ENCODE measurements around the gene FAM111B.
"Not testable (repeated sequence)": the region's sequence is repeated elsewhere in the genome, so short reads cannot be mapped to it uniquely, and the experiment has no call there.

DNA sequence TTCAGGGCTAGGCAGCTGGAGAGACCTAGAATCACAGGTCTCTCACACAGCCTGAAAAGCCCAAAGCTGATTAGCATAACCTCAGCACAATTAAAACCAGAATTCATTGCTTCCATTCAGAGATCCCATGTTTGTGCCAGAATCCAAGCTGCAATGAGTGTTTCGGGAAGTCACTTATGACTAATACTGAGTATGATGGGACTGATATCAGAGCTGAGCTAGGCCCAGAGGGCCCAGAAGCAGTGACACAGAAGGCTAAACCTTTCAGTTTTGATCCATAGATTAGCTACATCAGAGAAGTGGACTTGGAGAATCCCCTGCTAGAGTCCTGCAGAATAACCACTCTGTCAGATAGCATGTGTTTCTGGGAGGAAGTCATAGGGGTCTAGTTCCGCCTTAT is 26.6 kb upstream of the FAM111B start:
- TF ChIP-seq, protein P1, sequence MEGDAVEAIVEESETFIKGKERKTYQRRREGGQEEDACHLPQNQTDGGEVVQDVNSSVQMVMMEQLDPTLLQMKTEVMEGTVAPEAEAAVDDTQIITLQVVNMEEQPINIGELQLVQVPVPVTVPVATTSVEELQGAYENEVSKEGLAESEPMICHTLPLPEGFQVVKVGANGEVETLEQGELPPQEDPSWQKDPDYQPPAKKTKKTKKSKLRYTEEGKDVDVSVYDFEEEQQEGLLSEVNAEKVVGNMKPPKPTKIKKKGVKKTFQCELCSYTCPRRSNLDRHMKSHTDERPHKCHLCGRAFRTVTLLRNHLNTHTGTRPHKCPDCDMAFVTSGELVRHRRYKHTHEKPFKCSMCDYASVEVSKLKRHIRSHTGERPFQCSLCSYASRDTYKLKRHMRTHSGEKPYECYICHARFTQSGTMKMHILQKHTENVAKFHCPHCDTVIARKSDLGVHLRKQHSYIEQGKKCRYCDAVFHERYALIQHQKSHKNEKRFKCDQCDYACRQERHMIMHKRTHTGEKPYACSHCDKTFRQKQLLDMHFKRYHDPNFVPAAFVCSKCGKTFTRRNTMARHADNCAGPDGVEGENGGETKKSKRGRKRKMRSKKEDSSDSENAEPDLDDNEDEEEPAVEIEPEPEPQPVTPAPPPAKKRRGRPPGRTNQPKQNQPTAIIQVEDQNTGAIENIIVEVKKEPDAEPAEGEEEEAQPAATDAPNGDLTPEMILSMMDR (IDR thresholded peaks at IDR 0.05), result not testable (repeated sequence)
- not testable (repeated sequence) for TF ChIP-seq POLR2AphosphoS5 (IDR thresholded peaks at IDR 0.05; ENCODE audit: low read depth, low read length)

All from Panc1 (cell line).